ENCODE results near the gene RMDN2. TPM values are rescaled to one million over a fixed set of nuclear protein-coding genes. Genes with fewer than 3 reads are reported as not detected.

RMDN2 gene
- polyA plus RNA-seq, 6 donors from 2014 or later = 13.0 to 24.3 (median 17.1) TPM

DNA sequence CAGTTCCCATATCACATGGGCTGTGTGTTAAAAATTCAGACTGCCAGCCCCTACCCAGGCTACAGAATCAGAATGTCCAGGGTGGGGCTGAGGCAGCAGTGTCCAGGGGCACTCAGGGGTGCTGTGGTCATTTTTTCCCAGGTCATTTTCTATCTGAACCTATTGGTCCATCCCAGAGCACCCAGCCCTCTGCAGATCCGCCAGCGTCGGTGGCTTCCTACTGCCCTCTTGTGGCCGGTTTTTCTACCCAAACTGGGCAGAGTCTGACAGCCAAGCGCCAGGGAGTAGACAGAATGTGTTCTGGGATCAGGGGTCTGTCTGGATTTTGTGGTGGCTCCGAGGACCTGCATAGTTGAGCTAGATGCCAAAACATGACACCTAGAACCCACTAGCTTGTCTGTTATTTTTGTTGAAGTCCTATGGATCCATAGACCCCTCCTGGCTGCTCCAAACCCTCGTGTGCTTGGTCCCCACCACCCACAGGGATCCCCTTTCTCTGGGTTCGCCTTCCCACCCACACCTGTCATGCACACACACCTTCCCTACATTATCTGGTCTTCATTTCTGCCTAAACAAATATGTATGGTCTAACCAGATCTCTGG is 34.1 kb upstream of the RMDN2 start:
- peak overlapping the region in 1 of 6 donors; percentile 7 for H3K27ac Mint-ChIP-seq
- H3K36me3 Mint-ChIP-seq = no peaks in the 10 kb centered on the region
- H3K9me3 Mint-ChIP-seq = no peaks in the 10 kb centered on the region
- DNase-seq (peak; percentile 48), ATAC-seq (ENCODE audit: low read depth in 2 of 2) (peak; percentile 55 to 59)
- peaks cover 1 to 6% (median 2%) of the 10 kb centered on the region in 3 donors for H3K27me3 Mint-ChIP-seq
- peak overlapping the region in 5 of 8 donors; percentile 14 to 70 (median 37) for H3K4me3 Mint-ChIP-seq
- peaks cover 32 to 46% (median 34%) of the 10 kb centered on the region in 3 donors for H3K4me1 Mint-ChIP-seq

DNA sequence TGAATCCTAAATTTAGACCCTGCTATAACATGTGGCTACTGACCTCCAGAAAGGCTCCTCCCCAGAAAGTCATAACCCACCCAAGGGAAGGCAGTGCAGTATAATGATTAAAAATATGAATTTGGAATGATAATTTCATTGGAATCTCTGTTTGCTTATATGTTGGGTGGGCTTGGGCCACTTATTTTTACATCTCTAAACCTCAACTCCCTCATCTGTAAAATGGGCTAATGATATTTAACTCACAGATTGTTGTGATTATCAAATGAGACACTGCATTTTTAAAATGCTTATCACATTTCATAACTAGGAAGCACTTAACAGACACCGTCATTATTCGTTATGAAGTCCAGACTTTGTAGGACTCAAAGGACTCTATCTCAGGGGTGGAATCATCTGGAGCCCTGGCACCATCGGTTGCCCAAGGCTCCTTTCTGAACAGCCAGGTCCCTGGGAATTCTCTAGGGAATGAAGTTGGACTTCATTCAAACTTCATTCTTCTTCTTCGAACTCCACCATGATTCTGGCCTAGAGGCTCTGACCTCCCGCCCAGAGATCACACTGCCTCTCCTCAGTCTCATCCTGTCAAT is 33.1 kb upstream of the RMDN2 start:
- H3K4me1 Mint-ChIP-seq = peaks cover 32 to 46% (median 38%) of the 10 kb centered on the region in 3 donors
- ATAC-seq (ENCODE audit: low read depth in 2 of 2) (no peak), DNase-seq (no peak)
- H3K27me3 Mint-ChIP-seq = no peaks in the 10 kb centered on the region
- H3K27ac Mint-ChIP-seq = peak overlapping the region in 5 of 6 donors; percentile 12 to 90 (median 23)
- H3K4me3 Mint-ChIP-seq = peak overlapping the region; percentile 57 to 82 (median 76)
- H3K36me3 Mint-ChIP-seq = no peaks in the 10 kb centered on the region
- H3K9me3 Mint-ChIP-seq = no peaks in the 10 kb centered on the region

DNA sequence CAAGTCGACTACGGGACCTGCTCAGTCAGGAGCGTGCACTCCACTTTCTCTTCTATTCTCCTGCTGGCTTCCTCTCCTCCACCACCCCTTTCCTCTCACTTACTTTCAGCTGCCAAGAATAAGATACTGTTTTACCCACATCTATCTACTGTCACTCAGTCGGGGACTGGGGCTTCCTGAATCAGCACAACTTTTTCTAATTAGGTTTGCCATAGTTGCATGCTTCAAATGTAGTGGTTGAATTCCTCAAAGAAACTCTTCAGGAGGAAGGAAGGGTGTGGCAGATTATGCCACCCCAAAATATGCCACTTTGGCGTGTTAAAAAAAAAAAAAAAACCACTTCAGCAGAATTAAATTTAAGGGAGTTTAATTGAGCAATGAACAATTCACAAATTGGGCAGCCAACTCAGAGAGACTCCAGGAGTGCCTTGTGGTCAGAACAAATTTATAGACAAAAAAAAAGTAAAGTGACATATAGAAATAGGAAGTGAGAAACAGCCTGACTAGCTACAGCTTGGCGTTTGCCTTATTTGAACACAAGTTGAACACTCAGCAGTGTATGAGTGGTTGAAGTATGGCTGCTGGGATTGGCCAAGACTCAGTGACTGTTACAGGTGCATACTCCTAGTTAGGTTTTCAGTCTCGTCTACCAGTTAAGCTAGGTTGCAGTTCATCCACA is 32.5 kb upstream of the RMDN2 start:
- ATAC-seq (ENCODE audit: low read depth in 2 of 2) = peak; percentile 88 to 92
- peak overlapping the region; percentile 57 to 82 (median 76) for H3K4me3 Mint-ChIP-seq
- no peaks in the 10 kb centered on the region for H3K36me3 Mint-ChIP-seq
- H3K4me1 Mint-ChIP-seq = peaks cover 32 to 46% (median 38%) of the 10 kb centered on the region in 3 donors
- H3K9me3 Mint-ChIP-seq = no peaks in the 10 kb centered on the region
- no peaks in the 10 kb centered on the region for H3K27me3 Mint-ChIP-seq
- H3K27ac Mint-ChIP-seq = peak overlapping the region in 5 of 6 donors; percentile 19 to 90 (median 34)
- DNase-seq = peak; percentile 57

DNA sequence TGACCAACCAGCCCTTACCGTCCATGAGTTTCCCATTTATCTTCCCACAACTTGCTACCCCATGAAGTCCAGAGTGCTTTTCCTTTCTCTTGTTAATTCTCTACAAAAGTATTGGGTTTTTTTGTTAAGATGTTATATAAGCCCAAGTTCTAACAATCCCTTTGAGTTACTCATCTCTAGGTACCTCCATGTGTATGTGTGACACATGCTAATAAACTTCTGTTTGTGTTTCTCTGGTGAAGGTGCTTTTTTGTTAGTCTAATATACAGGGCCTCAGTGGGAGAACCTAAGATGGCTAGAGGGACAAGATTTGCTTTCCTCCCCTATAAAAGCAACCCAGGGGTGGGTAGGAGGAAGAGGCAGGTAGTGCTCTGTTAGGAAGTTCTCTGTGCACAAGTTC is 31.8 kb upstream of the RMDN2 start:
- H3K27me3 Mint-ChIP-seq = no peaks in the 10 kb centered on the region
- DNase-seq (no peak), ATAC-seq (ENCODE audit: low read depth in 2 of 2) (no peak)
- no peaks in the 10 kb centered on the region for H3K36me3 Mint-ChIP-seq
- peak overlapping the region in 5 of 8 donors; percentile 13 to 82 (median 57) for H3K4me3 Mint-ChIP-seq
- peak overlapping the region in 4 of 6 donors; percentile 7 to 80 (median 42) for H3K27ac Mint-ChIP-seq
- peaks cover 32 to 46% (median 38%) of the 10 kb centered on the region in 3 donors for H3K4me1 Mint-ChIP-seq
- no peaks in the 10 kb centered on the region for H3K9me3 Mint-ChIP-seq

DNA sequence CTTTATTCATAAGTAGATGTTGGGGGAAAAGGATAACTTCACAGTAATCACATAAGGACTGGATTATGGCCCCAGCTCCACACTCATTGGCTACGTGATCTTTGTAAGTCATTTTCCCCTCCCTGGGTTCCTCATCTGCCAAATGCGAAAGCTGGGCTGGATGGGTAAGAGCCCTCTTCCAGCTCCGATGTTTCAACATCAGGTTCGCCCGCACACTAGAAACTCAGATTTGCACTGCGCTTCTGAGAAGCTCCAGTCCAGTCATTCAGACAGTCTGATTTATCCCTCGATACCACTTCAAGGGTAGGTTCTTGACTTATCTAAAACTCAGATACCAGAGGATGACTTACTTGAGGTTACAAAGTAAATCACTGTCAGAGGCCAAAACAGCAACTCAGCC is 31.0 kb upstream of the RMDN2 start:
- H3K27me3 Mint-ChIP-seq = no peaks in the 10 kb centered on the region
- peak overlapping the region in 2 of 8 donors; percentile 15 to 57 for H3K4me3 Mint-ChIP-seq
- peaks cover 32 to 43% (median 38%) of the 10 kb centered on the region in 3 donors for H3K4me1 Mint-ChIP-seq
- no peak for DNase-seq
- no peaks in the 10 kb centered on the region for H3K36me3 Mint-ChIP-seq
- H3K9me3 Mint-ChIP-seq = no peaks in the 10 kb centered on the region
- H3K27ac Mint-ChIP-seq = peak overlapping the region in 2 of 6 donors; percentile 56 to 67
- no peak for ATAC-seq (ENCODE audit: low read depth in 2 of 2)

DNA sequence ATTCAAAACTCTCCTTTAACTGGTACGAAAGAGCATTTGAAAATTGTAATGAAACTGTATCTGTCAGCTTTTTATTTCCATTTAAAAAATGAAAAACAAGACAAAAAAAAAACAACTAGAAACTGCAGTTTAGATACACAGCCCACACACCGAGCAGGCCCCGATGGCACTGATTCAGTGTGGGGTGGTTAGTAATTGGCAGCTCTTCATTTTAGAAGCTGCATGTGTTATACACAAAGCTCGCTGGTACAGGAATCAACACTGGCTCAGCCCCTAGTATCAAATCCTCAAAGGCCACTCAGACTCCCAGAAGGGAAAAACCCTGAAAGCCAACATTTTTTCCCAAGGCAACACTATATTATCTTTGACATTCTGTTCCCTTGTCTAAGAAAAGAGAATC is 30.5 kb upstream of the RMDN2 start:
- Mint-ChIP-seq H3K27me3 (no peaks in the 10 kb centered on the region), H3K27ac (no peak overlapping the region), H3K4me1 (peaks cover 32 to 40% (median 38%) of the 10 kb centered on the region in 3 donors), H3K9me3 (no peaks in the 10 kb centered on the region), H3K36me3 (no peaks in the 10 kb centered on the region), H3K4me3 (peak overlapping the region in 1 of 8 donors; percentile 33)
- DNase-seq = no peak
- ATAC-seq (ENCODE audit: low read depth in 2 of 2) = no peak

DNA sequence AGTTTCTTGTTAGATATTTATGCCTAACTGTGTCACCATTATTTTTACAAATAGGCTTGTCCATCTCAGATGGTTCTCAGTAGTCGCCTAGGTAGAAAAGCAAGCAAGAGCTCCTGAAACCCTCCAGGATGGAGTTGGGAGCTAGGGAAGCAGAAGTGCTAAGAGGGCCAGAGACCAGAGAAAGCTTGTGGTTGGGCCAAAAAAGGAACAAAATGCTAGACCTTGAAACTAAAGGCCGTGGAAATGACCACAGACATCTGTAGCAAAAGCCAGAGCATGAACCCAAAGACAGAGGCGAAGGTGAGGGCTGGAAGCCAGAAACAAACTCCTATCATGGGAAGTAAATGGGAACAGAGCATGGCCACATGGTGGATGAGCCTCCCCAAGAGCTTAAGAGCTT is 29.9 kb upstream of the RMDN2 start:
- peaks cover 0 to 2% (median 0%) of the 10 kb centered on the region in 7 donors for H3K9me3 Mint-ChIP-seq
- peaks cover 32 to 40% (median 38%) of the 10 kb centered on the region in 3 donors for H3K4me1 Mint-ChIP-seq
- no peak for DNase-seq
- no peak overlapping the region for H3K4me3 Mint-ChIP-seq
- H3K36me3 Mint-ChIP-seq = no peaks in the 10 kb centered on the region
- H3K27me3 Mint-ChIP-seq = no peaks in the 10 kb centered on the region
- ATAC-seq (ENCODE audit: low read depth in 2 of 2) = no peak
- H3K27ac Mint-ChIP-seq = no peak overlapping the region

DNA sequence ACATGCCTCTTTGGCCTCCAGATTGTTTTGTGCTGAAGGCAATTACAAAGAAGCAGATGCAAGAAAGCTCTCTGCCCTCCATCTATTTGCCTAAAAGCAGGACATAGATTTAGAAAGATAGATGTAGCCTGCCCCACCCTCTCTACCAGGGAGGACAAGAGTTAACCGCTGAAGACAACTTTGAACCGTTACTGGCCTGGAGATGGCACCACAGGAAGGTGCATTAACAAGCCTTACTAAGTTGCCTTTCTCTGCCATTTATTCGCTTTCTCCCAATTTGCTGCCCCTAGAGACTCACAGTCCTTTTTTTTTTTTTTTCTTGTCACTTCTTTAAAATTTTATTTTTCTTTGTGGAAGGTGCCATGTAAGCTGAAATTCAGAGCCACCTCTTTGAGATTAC is 28.8 kb upstream of the RMDN2 start:
- no peaks in the 10 kb centered on the region for H3K27me3 Mint-ChIP-seq
- no peak overlapping the region for H3K4me3 Mint-ChIP-seq
- peaks cover 23 to 30% (median 29%) of the 10 kb centered on the region in 3 donors for H3K4me1 Mint-ChIP-seq
- peaks cover 0 to 5% (median 2%) of the 10 kb centered on the region in 7 donors for H3K9me3 Mint-ChIP-seq
- peak overlapping the region in 1 of 6 donors; percentile 59 for H3K27ac Mint-ChIP-seq
- DNase-seq (no peak), ATAC-seq (ENCODE audit: low read depth in 2 of 2) (no peak)
- H3K36me3 Mint-ChIP-seq = peaks cover 0 to 5% of the 10 kb centered on the region in 2 donors

DNA sequence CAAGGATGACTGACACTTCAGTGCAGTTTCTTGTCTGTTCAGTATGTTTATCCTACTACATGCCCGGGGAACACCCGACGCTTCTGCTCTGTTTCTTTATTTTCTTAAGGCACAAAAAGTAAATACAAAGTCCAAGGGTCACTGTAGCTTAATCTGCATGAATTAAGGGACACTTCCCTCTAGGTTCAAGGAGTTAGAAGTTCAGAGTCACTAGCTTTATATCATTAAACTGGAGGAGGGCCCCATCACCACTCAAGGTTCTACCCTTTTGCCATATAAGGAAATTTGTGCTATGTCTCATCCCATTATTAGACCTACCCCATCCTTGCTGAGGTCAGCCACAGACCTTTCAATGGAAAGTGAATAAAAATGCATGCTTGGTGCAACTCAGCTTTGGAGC is 27.6 kb upstream of the RMDN2 start:
- peaks cover 0 to 6% (median 0%) of the 10 kb centered on the region in 3 donors for H3K27me3 Mint-ChIP-seq
- DNase-seq (no peak), ATAC-seq (ENCODE audit: low read depth in 2 of 2) (no peak)
- H3K4me1 Mint-ChIP-seq = peaks cover 12 to 18% (median 17%) of the 10 kb centered on the region in 3 donors
- no peak overlapping the region for H3K27ac Mint-ChIP-seq
- H3K36me3 Mint-ChIP-seq = peaks cover 0 to 9% of the 10 kb centered on the region in 2 donors
- H3K9me3 Mint-ChIP-seq = peaks cover 0 to 8% (median 3%) of the 10 kb centered on the region in 7 donors
- no peak overlapping the region for H3K4me3 Mint-ChIP-seq

DNA sequence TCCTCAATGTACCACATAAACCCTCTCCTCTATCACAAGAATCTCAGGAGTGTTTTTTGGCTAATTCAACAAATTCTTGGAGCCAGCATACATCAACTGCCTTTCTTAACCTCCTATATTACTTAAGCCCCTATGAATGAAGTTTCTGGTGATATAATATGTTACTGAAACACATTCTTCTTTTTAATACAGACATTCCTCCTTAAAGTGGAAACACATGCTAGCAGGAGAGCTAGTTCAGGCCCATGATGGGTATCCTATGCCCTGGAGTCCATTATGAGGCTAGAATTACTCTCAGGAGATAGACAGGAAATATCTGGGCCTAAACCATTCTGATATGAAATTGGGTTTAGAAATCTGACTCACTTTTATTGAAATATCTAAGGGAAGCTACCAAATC is 26.6 kb upstream of the RMDN2 start:
- H3K36me3 Mint-ChIP-seq = peaks cover 0 to 9% of the 10 kb centered on the region in 2 donors
- H3K27me3 Mint-ChIP-seq = peaks cover 0 to 11% (median 3%) of the 10 kb centered on the region in 3 donors
- no peak overlapping the region for H3K4me3 Mint-ChIP-seq
- no peak overlapping the region for H3K27ac Mint-ChIP-seq
- ATAC-seq (ENCODE audit: low read depth in 2 of 2) = no peak
- H3K4me1 Mint-ChIP-seq = peaks cover 3 to 9% (median 8%) of the 10 kb centered on the region in 3 donors
- H3K9me3 Mint-ChIP-seq = peaks cover 0 to 8% (median 3%) of the 10 kb centered on the region in 7 donors
- DNase-seq = no peak

DNA sequence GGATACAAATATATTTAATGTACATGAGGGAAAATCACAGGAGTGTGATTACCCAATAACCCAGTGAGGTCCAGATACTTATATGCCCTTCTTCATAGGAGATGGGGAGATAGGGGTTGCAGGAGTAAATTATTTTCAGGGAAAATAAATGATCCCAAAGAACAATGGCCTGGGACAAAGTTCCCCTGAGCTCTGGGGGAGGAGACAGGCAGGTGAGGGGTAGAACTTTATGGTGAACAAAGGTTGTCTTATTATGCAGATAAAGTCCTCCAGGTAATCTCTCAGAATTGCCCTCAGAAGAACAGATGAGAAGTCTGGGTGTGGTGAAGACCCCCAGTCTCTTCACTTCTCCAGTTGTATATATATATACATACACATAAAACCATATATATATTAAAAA is 22.1 kb upstream of the RMDN2 start:
- no peak for ATAC-seq (ENCODE audit: low read depth in 2 of 2)
- H3K27ac Mint-ChIP-seq = no peak overlapping the region
- peaks cover 3 to 17% (median 8%) of the 10 kb centered on the region in 3 donors for H3K27me3 Mint-ChIP-seq
- no peak for DNase-seq
- peaks cover 0 to 8% (median 3%) of the 10 kb centered on the region in 7 donors for H3K9me3 Mint-ChIP-seq
- H3K4me1 Mint-ChIP-seq = no peaks in the 10 kb centered on the region
- no peak overlapping the region for H3K4me3 Mint-ChIP-seq
- peaks cover 0 to 9% of the 10 kb centered on the region in 2 donors for H3K36me3 Mint-ChIP-seq

DNA sequence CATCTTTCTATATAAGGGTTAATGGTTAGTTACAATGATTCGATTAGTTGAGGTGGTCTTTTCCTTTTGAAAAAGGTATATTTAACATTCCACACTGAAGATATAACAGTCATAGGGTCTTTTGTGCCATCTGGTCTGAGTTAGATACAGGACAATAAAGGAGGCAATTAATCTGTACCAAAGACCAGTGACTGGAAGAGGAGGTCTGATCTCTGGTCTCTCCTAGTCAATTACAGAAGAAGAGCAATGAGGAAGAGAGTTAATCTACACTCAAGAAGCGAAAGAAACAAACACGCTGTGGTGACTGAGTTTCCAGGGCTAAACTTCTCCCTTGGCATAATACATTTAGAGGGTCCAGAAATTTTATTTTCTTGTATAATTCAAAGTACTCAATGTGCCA is 20.7 kb upstream of the RMDN2 start:
- Mint-ChIP-seq H3K27me3 (peaks cover 8 to 17% (median 8%) of the 10 kb centered on the region in 3 donors), H3K27ac (no peak overlapping the region), H3K4me3 (no peak overlapping the region), H3K4me1 (no peaks in the 10 kb centered on the region), H3K36me3 (peaks cover 0 to 9% of the 10 kb centered on the region in 2 donors), H3K9me3 (peaks cover 0 to 8% (median 3%) of the 10 kb centered on the region in 7 donors)
- ATAC-seq (ENCODE audit: low read depth in 2 of 2) = no peak
- DNase-seq = no peak

DNA sequence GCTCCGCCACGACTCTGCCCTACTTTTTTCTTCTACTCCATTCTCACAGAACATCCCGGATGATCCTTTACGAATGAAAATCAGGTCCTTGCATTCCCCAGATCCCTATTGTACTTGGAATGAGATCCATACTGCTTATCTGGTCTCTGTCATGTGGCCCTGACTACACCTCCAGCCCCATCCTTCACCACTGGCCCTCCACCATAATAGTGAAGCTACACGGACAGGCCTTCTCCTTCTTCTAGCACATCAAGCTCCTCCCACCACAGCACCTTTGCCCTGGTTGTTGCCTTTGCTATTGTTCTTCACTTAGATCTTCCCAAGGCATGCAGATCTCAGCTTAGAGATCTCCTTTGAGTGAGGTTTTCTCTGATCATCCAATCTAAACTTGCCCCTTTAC is 20.1 kb upstream of the RMDN2 start:
- H3K27me3 Mint-ChIP-seq = peaks cover 8 to 17% (median 9%) of the 10 kb centered on the region in 3 donors
- no peaks in the 10 kb centered on the region for H3K4me1 Mint-ChIP-seq
- peaks cover 0 to 9% of the 10 kb centered on the region in 2 donors for H3K36me3 Mint-ChIP-seq
- peaks cover 0 to 6% (median 3%) of the 10 kb centered on the region in 7 donors for H3K9me3 Mint-ChIP-seq
- H3K27ac Mint-ChIP-seq = no peak overlapping the region
- no peak for ATAC-seq (ENCODE audit: low read depth in 2 of 2)
- H3K4me3 Mint-ChIP-seq = no peak overlapping the region
- DNase-seq = no peak
